Nucleus accumbens (tissue), 56 donors: ENCODE measurements around the gene PLEKHG1.

ENCODE experiments used
- DNase-seq, 56 donors: peaks; one replicate each; lab custom pipeline; 2025; lab: John Stamatoyannopoulos, UW

Gene PLEKHG1

GRCh38 chr6:150636808-150637207, 37.1 kb downstream of the PLEKHG1 start:
- DNase-seq = no peak

- no peak for DNase-seq
Observed at GRCh38 chr6:150637266-150637665, 37.6 kb downstream of the PLEKHG1 start.

GRCh38 chr6:150638267-150638666, 38.6 kb downstream of the PLEKHG1 start:
- no peak for DNase-seq

GRCh38 chr6:150638765-150639164, 39.1 kb downstream of the PLEKHG1 start:
- DNase-seq = no peak

- DNase-seq = no peak
Observed at GRCh38 chr6:150639823-150640331, 40.2 kb downstream of the PLEKHG1 start.

GRCh38 chr6:150640556-150641209, 41.0 kb downstream of the PLEKHG1 start:
- DNase-seq = no peak

- DNase-seq = no peak
Observed at GRCh38 chr6:150641398-150642139, 41.9 kb downstream of the PLEKHG1 start.

- DNase-seq = no peak
Observed at GRCh38 chr6:150646228-150646627, 46.5 kb downstream of the PLEKHG1 start.

GRCh38 chr6:150647051-150647450, 47.4 kb downstream of the PLEKHG1 start:
- DNase-seq = no peak
